OCI-LY3 (cell line): ENCODE data around the gene SERPINA1.

Source experiments
- EZH2phosphoT487 ChIP-seq: fragments of 200-600 bp; shearing (Covaris generic); IDR thresholded peaks from 2 replicates; pipeline ENCODE4 v1.6.1; 2018; ENCODE audit warnings: antibody characterized with exemption, mixed run types, low read depth
- TF ChIP-seq, protein P1 (sequence below): fragments of 200-600, 300-600 bp; sonication (generic); IDR thresholded peaks from 2 replicates; pipeline ENCODE4 v1.5.1; 2014; ENCODE audit warnings: antibody characterized with exemption, low read length, low read depth

DNA sequence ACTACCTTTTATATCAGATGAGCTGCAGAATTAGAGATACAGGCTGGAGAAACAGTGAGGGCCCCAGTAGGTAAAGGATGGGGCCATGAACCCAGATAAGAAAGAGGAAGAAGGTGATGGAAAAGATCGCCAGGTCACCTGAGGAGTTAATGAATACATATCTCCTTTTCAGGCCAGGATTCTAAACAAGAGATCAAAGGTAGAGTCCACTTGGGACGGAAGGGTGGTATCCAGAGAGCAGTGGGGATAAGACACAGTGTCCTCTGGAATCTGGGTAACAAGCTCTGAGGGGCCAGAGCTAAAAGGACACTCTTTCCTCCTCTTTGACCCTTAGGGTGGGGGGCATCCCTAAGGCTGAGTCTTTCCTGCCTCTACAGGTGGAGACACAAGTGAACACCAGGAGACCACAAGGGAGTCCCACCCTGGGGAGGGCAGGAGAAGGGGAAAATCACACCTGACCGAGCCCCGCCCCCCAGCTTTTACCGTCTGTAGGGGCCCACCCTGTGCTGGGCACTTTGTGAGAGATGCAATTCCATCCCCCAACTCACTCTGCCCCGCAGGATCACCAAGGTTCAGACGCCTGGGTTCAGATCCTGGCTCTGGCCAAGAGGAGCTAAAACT is 27.3 kb downstream of the SERPINA1 start:
- TF ChIP-seq, protein P1, sequence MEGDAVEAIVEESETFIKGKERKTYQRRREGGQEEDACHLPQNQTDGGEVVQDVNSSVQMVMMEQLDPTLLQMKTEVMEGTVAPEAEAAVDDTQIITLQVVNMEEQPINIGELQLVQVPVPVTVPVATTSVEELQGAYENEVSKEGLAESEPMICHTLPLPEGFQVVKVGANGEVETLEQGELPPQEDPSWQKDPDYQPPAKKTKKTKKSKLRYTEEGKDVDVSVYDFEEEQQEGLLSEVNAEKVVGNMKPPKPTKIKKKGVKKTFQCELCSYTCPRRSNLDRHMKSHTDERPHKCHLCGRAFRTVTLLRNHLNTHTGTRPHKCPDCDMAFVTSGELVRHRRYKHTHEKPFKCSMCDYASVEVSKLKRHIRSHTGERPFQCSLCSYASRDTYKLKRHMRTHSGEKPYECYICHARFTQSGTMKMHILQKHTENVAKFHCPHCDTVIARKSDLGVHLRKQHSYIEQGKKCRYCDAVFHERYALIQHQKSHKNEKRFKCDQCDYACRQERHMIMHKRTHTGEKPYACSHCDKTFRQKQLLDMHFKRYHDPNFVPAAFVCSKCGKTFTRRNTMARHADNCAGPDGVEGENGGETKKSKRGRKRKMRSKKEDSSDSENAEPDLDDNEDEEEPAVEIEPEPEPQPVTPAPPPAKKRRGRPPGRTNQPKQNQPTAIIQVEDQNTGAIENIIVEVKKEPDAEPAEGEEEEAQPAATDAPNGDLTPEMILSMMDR, result no peak
- no peak for TF ChIP-seq EZH2phosphoT487
